Measurements from ENCODE around the gene C1QTNF6.

The C1QTNF6 gene

DNA sequence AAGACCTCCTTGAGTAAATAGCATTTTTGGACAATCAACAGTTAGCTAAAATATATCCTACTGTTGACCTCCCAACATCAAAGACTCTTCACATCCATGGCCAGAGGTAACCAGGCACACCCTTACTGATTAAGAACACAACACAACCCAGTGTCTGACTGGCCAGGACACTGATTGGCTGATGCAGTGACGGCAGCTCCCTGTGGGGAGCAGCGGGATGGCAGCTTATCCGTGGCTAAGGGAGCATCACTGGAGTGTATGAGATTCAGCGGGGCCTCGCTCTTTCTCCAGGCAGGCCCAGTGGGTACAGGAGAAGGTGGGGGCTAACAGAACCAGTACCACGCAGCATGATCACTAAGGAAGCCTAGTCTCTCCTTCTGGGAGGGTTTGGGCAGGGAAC, 28.0 kb downstream of the C1QTNF6 start:
- no peak for DNase-seq

DNA sequence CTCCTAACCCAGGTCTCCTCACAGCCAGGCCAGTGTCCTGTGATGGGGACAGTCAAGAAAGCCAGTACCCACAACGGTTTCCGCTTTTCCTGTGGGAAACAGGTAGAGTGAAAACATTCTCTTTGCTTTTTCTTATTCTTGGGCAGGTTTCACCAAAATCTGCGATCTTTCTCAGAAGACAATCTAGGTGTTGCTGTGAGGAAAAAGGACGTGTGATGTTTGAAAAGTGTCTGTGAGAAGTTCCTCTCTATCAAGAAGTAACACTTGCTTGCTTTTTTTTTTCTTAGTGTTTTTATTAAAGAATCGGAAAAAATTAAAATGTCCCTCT, 29.1 kb downstream of the C1QTNF6 start:
- DNase-seq, result no peak

DNA sequence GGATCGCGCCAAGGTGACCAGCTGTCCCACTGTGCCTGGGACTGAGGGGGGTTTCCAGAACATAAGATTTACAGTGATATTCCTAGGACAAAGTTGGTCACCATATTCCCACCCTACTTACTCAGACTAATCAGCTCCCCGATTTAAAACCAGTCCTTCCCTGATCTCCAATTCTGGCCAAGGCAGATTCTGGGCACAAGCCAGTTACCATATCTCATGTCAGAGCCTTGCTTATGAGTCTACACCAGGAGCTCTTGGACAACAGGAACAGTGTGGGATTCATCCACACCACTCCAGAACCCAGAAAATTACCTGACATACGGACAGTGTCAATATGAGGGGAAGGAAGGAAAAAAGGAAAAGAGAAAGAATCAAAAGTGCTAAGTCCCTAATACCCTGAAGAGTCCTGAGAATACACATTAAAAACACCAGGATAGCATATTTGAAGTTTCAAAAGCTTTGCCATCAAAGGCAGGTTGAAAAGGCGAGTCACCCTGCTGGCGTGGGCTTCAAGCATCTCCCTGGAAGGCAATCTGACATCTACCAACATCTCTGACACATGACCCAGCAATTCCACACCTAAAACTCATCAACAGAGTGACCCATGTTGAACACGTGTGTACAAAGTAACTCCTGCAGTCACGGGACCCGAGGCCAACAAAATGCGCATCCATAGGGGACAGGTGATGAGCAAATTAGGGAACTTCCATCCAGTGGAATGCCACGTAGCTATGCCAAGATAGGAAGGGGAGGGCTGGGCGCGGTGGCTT, 30.3 kb downstream of the C1QTNF6 start:
- DNase-seq, result no peak

DNA sequence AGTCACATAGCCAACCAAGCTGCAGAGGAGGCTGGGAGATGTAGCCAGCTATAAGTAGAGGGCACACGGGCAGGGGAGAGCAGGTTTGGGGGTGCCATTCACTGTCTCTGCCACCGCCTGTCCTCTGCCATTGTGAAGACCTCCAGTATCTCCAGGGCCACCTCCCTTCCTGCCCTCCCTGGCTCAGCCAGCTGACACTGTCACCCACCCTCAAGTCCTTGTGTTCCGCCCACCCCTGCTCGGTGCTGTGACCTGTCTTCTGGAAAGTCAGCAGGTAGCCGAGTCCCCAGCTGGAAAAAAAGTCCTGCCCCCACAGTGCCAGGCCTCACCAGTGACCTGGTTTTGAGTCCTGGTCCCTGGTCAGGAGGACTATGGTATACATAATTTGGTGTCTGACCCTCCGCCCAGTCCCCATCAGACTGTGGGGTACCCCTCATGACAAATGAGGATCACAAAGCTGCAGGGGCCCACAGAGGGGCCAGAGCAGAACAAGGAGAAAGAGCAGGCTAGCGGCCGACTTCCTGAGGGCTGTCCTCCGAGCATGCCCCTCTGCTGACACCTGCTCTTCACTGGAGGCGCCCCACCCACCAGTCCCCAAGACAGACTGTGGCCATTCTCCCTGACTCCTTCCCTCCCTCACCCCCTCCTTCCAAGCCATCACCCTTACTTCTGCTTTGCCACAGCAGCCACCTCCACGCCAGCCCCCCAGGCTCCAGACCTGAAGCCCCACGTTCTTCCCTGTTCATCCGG, 31.2 kb downstream of the C1QTNF6 start:
- no peak for DNase-seq

GRCh38 chr22:37155971-37156370, 32.1 kb downstream of the C1QTNF6 start:
- DNase-seq, result no peak

GRCh38 chr22:37154925-37155712, 32.9 kb downstream of the C1QTNF6 start:
- DNase-seq, result no peak

DNA sequence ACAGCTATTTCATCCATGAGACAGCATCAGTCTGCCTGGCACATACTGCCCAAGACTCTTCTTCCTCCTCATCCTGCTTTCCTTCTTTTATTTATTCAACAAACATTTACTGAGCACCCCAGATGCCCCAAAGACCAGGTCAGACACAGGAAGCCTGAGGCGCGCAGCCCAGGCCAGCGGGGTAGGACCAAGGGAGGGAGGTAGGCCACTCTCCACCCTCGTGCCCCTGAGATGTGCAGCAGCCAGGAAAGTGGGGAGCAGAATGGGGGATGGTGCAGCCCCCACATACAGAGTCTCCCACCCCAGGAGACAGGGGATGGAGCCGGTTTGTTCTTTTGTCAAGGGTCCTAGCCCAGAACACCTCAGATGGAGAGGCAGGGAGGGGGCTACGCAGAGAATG, 34.1 kb downstream of the C1QTNF6 start:
- no peak for DNase-seq

- DNase-seq, result no peak
These were observed 36.6 kb downstream of the C1QTNF6 start for GRCh38 chr22:37151401-37151800.

DNA sequence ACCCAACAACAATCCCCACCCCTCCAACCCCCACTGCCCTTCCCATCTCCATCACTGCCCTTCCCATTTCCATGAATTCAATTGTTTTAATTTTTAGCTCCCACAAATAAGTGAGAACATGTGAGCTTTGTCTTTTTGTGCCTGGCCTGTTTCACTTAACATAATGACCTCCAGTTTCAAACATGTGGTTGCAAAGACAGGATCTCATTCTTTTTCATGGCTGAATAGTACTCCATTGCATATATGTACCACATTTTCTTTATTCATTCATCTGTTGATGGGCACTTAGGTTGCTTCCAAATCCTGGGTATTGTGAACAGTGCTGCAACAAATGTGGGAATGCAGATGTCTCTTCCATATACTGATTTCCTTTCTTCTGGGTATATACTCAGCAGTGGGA, 37.3 kb downstream of the C1QTNF6 start:
- no peak for DNase-seq

DNA sequence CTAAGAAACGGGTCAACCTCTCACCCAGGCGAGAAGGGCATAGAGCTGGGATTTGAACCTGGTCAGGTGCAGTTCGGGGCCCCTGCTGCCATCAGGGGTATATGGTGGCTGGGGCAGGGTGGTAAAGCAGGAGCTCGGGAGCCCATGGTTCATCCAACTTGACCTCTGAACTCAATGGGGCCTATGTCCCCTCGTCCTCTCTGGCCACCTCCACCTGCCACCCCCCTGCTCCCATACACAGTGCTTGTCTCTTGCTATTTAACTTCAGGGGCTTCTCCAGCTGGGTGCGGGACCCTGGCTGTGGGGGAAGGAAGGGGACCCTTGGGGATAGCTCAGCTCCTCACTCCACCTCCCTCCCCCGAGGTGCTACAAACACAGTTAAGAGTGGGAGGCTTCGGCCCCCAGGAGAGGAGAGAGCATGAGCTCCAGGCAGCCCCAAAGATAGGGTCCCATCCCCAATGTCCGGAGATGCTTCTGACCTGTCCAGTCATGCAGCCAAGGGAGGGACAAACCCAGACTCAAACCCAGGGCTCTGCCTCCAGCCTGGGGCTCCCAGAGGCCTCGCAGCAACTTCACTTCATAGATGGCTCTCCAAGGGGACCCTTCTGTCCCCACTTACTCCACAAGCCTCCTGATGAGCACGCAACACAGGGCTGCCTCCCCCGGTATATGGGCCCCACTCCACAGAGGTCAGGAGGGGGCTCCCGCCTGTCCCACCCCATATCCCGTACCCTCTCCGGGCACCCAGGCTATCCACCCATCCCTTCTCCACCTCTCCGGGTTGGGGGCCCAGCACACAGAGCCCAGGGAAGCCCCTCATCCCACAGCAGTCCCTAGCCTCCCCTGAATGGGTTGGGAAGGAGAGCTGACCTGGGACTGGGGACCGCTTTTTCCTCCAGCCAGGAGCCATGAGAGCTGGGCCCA, 39.0 kb downstream of the C1QTNF6 start:
- DNase-seq, result no peak

DNA sequence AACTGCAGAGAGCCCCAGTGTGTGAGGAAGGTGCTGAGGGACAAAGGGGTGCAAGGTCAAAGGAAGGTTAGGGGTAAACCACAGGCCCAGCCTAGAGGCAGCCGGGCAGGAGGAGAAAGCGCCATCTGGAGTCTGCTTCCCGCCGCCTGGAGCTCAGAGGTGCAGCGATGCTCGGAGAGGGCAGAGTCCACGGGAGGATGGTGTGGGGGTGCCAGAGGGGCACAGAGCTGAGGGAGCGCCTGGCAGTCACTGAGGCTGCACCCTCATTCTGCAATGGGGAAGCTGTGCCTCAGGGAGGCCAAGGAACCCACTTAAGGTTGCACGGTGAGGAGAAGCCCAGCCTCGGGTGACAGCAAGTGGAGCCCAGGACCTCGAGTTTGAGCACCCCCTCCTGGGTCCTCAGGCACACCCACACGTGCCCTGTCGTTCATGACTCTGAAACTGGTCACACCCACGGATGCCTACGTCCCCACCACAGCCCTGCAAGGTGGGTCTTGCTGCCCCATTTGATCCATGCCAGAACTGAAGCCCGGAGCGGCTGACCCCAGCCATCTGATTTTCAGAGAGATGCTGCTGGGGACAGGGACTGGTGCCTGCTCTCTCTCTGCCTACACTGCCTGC, 39.9 kb downstream of the C1QTNF6 start:
- no peak for DNase-seq

- DNase-seq, result no peak
These were observed 40.7 kb downstream of the C1QTNF6 start for GRCh38 chr22:37147186-37147990.

GRCh38 chr22:37146507-37147180, 41.4 kb downstream of the C1QTNF6 start:
- DNase-seq, result no peak

DNA sequence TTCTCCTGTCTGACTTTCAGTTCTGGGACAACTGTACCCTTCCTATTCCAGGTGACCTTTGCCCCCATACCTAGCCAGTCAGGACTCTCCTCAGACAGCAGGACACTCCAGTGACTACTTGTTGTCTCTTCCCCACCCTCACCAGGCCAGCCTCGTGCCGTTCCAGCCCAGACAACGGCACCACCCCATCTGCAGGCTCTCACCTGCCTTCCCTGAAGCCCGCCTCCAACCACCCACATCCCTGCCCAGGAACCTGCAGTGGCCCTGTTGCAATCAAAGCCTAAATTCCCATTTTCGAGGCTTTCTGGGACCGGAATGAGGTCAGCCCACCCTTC, 42.0 kb downstream of the C1QTNF6 start:
- no peak for DNase-seq

GRCh38 chr22:37145180-37146050, 42.6 kb downstream of the C1QTNF6 start:
- DNase-seq, result no peak

GRCh38 chr22:37144180-37144554, 43.9 kb downstream of the C1QTNF6 start:
- no peak for DNase-seq

DNA sequence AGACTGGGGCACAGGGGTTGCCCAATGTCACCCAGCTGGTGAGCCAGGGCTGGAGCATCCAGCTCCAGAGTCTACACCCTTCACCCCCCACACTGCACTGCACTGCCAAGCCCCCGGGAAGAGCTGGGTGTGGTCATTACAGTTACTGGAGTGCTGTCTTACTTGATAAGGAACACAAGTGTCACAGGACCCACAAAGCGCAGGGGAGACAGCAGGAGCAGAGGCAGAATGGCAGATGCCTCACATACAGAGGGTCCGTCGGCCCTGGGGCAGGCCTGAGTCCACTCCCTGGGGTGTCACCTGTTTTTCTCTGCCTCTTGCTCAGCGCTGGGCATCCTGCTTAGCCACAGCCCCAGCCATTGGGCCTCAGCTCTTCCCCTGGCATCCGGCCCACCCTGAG, 46.1 kb downstream of the C1QTNF6 start:
- DNase-seq, result no peak

DNA sequence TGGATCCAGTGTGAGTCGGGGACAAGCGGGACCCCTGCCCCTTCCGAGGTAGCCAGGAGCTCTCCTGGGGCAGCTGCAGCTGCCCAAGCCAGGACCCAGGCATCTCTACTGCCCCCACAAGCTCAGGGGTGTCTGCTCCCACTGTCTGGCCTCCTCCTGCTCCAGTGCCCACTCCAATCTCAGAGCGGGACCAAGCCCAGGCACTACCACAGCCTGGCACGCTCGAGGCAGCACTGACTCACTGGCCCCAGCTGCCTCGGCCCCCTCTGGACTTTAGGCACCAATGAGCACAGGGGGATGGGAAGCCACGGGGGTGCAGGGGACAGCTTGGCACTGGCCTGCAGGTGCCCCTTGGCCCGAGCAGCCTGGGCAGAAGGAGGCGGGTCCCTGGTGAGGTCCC, 46.6 kb downstream of the C1QTNF6 start:
- no peak for DNase-seq

DNA sequence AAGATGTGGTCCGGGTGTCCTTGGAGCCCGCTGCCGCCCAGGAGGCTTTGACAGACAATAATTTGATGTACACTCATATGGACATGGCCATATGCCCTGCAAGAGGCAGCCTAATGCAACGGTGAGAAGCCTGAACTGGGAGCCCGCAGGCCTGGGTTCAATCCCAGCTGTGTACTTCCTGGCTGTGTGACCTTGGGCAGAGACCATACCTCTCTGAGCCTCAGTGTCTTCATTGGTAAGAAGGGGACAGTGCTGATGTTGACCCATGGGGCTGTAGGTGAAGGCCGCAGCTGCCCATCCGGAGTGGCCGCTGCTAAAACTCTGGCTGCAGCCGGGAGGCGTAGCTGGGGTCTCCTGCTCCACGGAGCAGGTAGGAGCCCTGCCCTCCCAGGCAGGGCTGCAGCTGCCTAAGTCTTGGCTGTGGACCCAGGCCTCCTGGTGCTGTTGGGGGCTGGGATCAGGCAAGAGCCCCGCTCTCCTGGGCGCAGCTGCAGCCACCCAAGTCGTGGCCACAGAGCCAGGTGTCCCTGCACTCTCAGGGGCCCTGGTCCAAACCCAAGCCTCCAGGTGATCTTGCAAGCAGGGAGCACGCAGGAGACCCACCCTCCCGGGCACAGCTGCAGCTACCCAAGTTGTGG, 47.2 kb downstream of the C1QTNF6 start:
- no peak for DNase-seq

All from midbrain (tissue), 1 donor.